Regular cardiac myocyte (primary cell): ENCODE results near the gene CIAO1. TPM values are rescaled to one million over a fixed set of nuclear protein-coding genes. Genes with fewer than 3 reads are reported as not detected.

Source experiments
- total RNA-seq: library from RNA; depleted of rRNA; stranded (reverse); fragments of >200 nt; gene quantifications from 2 replicates; pipeline ENCODE4 v1.2.3, GENCODE V29; 2014

CIAO1 gene
- total RNA-seq, result 87.8 and 94.4 TPM in 2 replicates

GRCh38 chr2:96265840-96266679, at the start of gene CIAO1, which contains the start of gene TMEM127:
Gene CIAO1 (plus strand): TSS chr2:96266225. CDS start chr2:96266351, 126 bp downstream.
Gene TMEM127 (minus strand): TSS chr2:96265997. CDS start chr2:96265381, 616 bp downstream.

GRCh38 chr2:96305091-96305978, 39.3 kb downstream of the CIAO1 start, which contains the start of gene SNRNP200:
Gene SNRNP200 (minus strand): TSS chr2:96305546. CDS start chr2:96305437, 109 bp downstream.

Other genes starting within 250 kb of the CIAO1 start
- 7.6 and 37.0 TPM in 2 replicates for gene GPAT2, start 231.3 kb upstream of the CIAO1 start, total RNA-seq
- 2.0 TPM in 1 of 2 replicates, not detected in the other for gene ADRA2B, start 149.7 kb upstream of the CIAO1 start, total RNA-seq
- gene ASTL, start 127.7 kb upstream of the CIAO1 start, total RNA-seq, result under 0.01 TPM in 1 of 2 replicates, not detected in the other
- gene DUSP2, start 120.8 kb upstream of the CIAO1 start, total RNA-seq, result 2.3 and 2.9 TPM in 2 replicates
- gene STARD7, start 57.4 kb upstream of the CIAO1 start, total RNA-seq, result 145 and 240 TPM in 2 replicates
- 18.6 and 22.0 TPM in 2 replicates for gene TMEM127, start 228 bp upstream of the CIAO1 start, total RNA-seq
- gene SNRNP200, start 39.3 kb downstream of the CIAO1 start, total RNA-seq, result 34.7 and 65.9 TPM in 2 replicates
- gene ITPRIPL1, start 59.1 kb downstream of the CIAO1 start, total RNA-seq, result 1.1 and 1.3 TPM in 2 replicates
- gene NCAPH, start 69.5 kb downstream of the CIAO1 start, total RNA-seq, result 2.0 and 34.1 TPM in 2 replicates
- not detected in 2 replicates for gene NEURL3, start 239.1 kb downstream of the CIAO1 start, total RNA-seq